GM21576 (cell line): ENCODE measurements around the gene MCUB.

Experiments
- ATAC-seq: cut with Tn5 transposase; IDR thresholded peaks from one replicate; pipeline ENCODE4 v1.9.1; 2021; ENCODE audit warnings: mild to moderate bottlenecking, moderate library complexity; ENCODE audit not compliant: unreplicated experiment

MCUB gene

GRCh38 chr4:109622626-109623025 is 62.6 kb downstream of the MCUB start:
- ATAC-seq: no peak

- ATAC-seq: no peak
Observed at GRCh38 chr4:109624536-109624935, 64.5 kb downstream of the MCUB start.

GRCh38 chr4:109627361-109627760 is 67.3 kb downstream of the MCUB start:
- no peak for ATAC-seq

- no peak for ATAC-seq
Observed at GRCh38 chr4:109629775-109630174, 69.7 kb downstream of the MCUB start.

GRCh38 chr4:109631532-109632108 is 71.6 kb downstream of the MCUB start:
- ATAC-seq: no peak

- ATAC-seq: no peak
Observed at GRCh38 chr4:109640644-109641043, 80.6 kb downstream of the MCUB start.

GRCh38 chr4:109645874-109646710 is 86.0 kb downstream of the MCUB start:
- ATAC-seq: no peak

GRCh38 chr4:109648266-109648996 is 88.4 kb downstream of the MCUB start:
- ATAC-seq: peak; percentile 34

GRCh38 chr4:109648997-109649575 is 89.0 kb downstream of the MCUB start:
- ATAC-seq: no peak

GRCh38 chr4:109649872-109650271 is 89.8 kb downstream of the MCUB start:
- ATAC-seq: peak; percentile 88

- no peak for ATAC-seq
Observed at GRCh38 chr4:109655396-109655795, 95.3 kb downstream of the MCUB start.

GRCh38 chr4:109657854-109658418 is 97.9 kb downstream of the MCUB start:
- ATAC-seq: no peak

- no peak for ATAC-seq
Observed at GRCh38 chr4:109658871-109659410, 98.9 kb downstream of the MCUB start.

GRCh38 chr4:109662116-109662515 is 102.1 kb downstream of the MCUB start:
- ATAC-seq: no peak

- ATAC-seq: no peak
Observed at GRCh38 chr4:109662771-109663170, 102.7 kb downstream of the MCUB start.

GRCh38 chr4:109665783-109666485 is 105.9 kb downstream of the MCUB start:
- ATAC-seq: no peak

GRCh38 chr4:109671350-109671749 is 111.3 kb downstream of the MCUB start:
- no peak for ATAC-seq

- ATAC-seq: no peak
Observed at GRCh38 chr4:109672169-109672930, 112.3 kb downstream of the MCUB start.

GRCh38 chr4:109673303-109673702 is 113.3 kb downstream of the MCUB start:
- no peak for ATAC-seq
